Activated CD8-positive, alpha-beta T cell treated with anti-CD3 and anti-CD28 coated beads for 36 hours (primary cell): Measurements from ENCODE around the gene LRAT. TPM values are rescaled to one million over a fixed set of nuclear protein-coding genes. Genes with fewer than 3 reads are reported as not detected.

Experiments
- ATAC-seq: fragments of 200-7000 bp; cut with Tn5 transposase; one replicate; pipeline ENCODE4 v1.10.0; 2021; ENCODE audit warnings: mild to moderate bottlenecking, moderate library complexity
- CTCF ChIA-PET: fragments of 350-600 bp; sonication (Branson Sonifier 250); formaldehyde crosslinking; loops from one replicate; lab custom pipeline; 2021; ENCODE audit warnings: antibody characterized with exemption; lab: Charles Lee
- POLR2A ChIA-PET: fragments of 350-600 bp; sonication (Branson Sonifier 250); formaldehyde crosslinking; loops from one replicate; lab custom pipeline; 2021; ENCODE audit warnings: antibody characterized with exemption; lab: Charles Lee
- DNase-seq: peaks from one replicate; pipeline ENCODE4 v3.0.0-alpha.2; 2020
- H3K27ac Mint-ChIP-seq: one replicate; pipeline ENCODE4 v1.8.0; 2021; ENCODE audit warnings: mild to moderate bottlenecking, mixed read lengths
- H3K27me3 Mint-ChIP-seq: one replicate; pipeline ENCODE4 v1.8.0; 2021; ENCODE audit warnings: mixed read lengths
- H3K36me3 Mint-ChIP-seq: one replicate; pipeline ENCODE4 v1.8.0; 2021; ENCODE audit warnings: low read depth, mixed read lengths
- H3K4me1 Mint-ChIP-seq: one replicate; pipeline ENCODE4 v1.8.0; 2021; ENCODE audit warnings: low read depth, mixed read lengths
- H3K4me3 Mint-ChIP-seq: one replicate; pipeline ENCODE4 v1.8.0; 2021; ENCODE audit warnings: mild to moderate bottlenecking, moderate library complexity, mixed read lengths
- H3K9me3 Mint-ChIP-seq: one replicate; pipeline ENCODE4 v1.8.0; 2021; ENCODE audit warnings: mixed read lengths
- intact Hi-C: fragments of 100-400 bp; cut with micrococcal nuclease; formaldehyde crosslinking; loops from one replicate; pipeline ENCODE4 v1.10.0; 2022
- total RNA-seq, 2 experiments: library from RNA; stranded (reverse); gene quantifications; one replicate each; pipeline ENCODE4 v1.2.3, GENCODE V29; 2021
- TF ChIP-seq, protein P1 (sequence below): fragments of 200-600 bp; IDR thresholded peaks from one replicate; pipeline ENCODE4 v1.8.0; 2022; ENCODE audit warnings: antibody characterized with exemption, mild to moderate bottlenecking

Gene LRAT
- total RNA-seq, 2 experiments from 2014 or later, result not detected

DNA sequence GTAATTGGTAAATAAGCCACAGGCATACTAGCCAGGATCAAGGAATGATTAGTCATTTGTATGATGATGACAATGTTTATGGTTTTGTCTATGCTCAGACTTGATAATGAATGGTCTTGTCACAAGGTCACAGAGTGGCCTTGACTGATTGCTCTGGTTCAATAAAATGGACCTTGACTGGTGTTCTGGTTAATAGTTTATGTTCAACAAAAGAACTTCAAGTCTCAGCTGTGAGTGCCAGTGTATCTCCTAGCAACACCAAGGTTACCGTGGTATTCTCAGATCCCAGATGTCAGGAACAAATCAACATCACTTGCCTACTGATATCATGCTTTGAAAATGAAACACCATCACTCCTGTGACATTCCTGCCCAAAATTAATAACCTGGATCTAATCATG lies 16.3 kb upstream of the LRAT start:
- no peaks in the 10 kb centered on the region for H3K36me3 Mint-ChIP-seq
- DNase-seq, result no peak
- no peak overlapping the region for H3K27ac Mint-ChIP-seq
- peaks cover 7% of the 10 kb centered on the region for H3K27me3 Mint-ChIP-seq
- ChIA-PET CTCF (no interaction called here), POLR2A (no interaction called here)
- no peak for ATAC-seq
- no peak overlapping the region for H3K4me3 Mint-ChIP-seq
- TF ChIP-seq, protein P1, sequence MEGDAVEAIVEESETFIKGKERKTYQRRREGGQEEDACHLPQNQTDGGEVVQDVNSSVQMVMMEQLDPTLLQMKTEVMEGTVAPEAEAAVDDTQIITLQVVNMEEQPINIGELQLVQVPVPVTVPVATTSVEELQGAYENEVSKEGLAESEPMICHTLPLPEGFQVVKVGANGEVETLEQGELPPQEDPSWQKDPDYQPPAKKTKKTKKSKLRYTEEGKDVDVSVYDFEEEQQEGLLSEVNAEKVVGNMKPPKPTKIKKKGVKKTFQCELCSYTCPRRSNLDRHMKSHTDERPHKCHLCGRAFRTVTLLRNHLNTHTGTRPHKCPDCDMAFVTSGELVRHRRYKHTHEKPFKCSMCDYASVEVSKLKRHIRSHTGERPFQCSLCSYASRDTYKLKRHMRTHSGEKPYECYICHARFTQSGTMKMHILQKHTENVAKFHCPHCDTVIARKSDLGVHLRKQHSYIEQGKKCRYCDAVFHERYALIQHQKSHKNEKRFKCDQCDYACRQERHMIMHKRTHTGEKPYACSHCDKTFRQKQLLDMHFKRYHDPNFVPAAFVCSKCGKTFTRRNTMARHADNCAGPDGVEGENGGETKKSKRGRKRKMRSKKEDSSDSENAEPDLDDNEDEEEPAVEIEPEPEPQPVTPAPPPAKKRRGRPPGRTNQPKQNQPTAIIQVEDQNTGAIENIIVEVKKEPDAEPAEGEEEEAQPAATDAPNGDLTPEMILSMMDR, result no peak
- H3K4me1 Mint-ChIP-seq, result no peaks in the 10 kb centered on the region
- H3K9me3 Mint-ChIP-seq, result no peaks in the 10 kb centered on the region
- intact Hi-C loops, result no loop called here

DNA sequence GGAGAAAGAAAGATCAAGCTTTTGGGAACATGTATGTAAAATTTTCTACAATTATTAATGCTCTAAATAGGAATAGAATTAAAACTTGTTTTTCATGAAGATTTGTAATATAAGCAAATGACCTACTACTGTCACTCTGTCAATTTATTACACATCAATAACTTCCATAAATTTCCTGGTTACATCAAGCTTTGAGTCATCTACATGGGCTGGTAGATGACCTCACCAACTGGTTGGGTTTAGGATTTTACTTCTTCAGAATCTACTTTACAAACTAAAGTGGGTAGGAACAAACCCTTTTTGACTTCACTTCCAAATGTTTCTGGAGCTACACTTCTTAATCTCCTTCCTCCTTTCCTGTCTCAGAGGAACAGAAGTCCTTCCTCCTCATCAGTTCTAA lies 12.0 kb upstream of the LRAT start:
- Mint-ChIP-seq H3K27me3 (peaks cover 17% of the 10 kb centered on the region), H3K4me3 (no peak overlapping the region), H3K4me1 (no peaks in the 10 kb centered on the region), H3K27ac (no peak overlapping the region), H3K36me3 (no peaks in the 10 kb centered on the region), H3K9me3 (no peaks in the 10 kb centered on the region)
- ChIA-PET CTCF (no interaction called here), POLR2A (no interaction called here)
- intact Hi-C loops, result no loop called here
- DNase-seq, result no peak
- TF ChIP-seq, protein P1, result no peak
- ATAC-seq, result no peak

DNA sequence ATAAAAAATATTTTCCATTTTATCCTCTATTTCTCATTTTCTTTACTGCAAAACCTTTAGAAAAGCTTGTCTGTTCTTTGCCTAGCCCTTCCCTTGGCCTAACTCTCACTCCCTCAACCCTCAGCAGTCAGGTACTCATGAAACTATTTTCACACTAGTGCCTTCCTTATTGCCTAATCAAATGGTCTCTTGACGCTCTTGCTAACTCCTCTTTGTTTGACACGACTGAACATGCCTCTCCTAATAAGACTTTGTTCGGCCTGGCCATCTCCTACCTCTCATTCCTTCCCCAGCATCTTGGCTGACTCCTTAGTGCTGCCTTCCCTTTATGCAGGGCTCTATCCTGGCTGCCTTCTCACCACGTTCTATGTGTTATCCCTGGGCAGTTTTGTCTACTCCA lies 11.1 kb upstream of the LRAT start:
- ChIA-PET CTCF (no interaction called here), POLR2A (no interaction called here)
- Mint-ChIP-seq H3K9me3 (no peaks in the 10 kb centered on the region), H3K36me3 (no peaks in the 10 kb centered on the region), H3K4me1 (no peaks in the 10 kb centered on the region), H3K27me3 (peaks cover 19% of the 10 kb centered on the region), H3K4me3 (no peak overlapping the region), H3K27ac (no peak overlapping the region)
- ATAC-seq, result no peak
- TF ChIP-seq, protein P1, result no peak
- no peak for DNase-seq
- intact Hi-C loops, result no loop called here

DNA sequence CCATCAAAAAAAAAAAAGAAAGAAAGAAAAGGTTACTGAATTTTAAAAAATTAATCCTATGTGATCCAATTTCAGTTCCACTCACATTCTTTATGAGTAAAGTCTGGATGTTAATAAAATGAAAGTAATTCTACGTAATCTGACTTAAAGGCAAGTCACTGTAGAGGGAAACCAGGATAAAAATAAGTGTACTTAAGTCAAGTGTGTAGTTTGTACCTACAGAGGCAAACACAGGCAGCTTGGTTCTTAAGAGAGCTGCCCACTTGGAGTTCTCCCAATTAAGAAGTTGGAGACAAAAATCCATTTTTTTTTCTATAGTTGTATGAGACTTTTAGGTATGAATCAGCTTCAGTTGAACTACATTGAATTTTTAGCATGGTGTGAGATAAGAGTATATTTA lies 7.0 kb upstream of the LRAT start:
- ATAC-seq (no peak), DNase-seq (no peak)
- no peaks in the 10 kb centered on the region for H3K9me3 Mint-ChIP-seq
- peaks cover under 1% of the 10 kb centered on the region for H3K4me1 Mint-ChIP-seq
- TF ChIP-seq, protein P1, result no peak
- no peak overlapping the region for H3K27ac Mint-ChIP-seq
- no peak overlapping the region for H3K4me3 Mint-ChIP-seq
- ChIA-PET CTCF (no interaction called here), POLR2A (no interaction called here)
- H3K36me3 Mint-ChIP-seq, result no peaks in the 10 kb centered on the region
- peaks cover 35% of the 10 kb centered on the region for H3K27me3 Mint-ChIP-seq
- intact Hi-C loops, result no loop called here

DNA sequence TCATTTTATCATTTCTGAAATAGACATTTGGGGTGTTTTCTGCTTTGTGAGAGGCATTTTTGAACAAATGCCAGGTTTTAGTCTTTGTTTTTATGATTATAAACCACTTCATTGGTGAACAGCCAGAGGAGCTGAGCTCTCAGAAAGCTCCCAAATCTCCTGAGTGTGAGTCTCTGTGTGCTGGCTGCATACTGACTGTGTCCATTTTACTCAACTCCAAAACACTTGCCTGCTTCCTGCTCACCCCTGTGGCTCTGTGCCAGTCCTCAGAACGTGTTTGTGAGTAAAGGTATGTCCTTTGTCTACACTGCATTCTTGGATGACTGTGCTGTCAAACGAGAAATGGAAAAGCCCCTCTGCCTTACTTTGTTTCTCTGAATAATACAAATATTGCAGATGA lies 5.4 kb upstream of the LRAT start:
- Mint-ChIP-seq H3K36me3 (no peaks in the 10 kb centered on the region), H3K4me3 (no peak overlapping the region), H3K27me3 (peaks cover 40% of the 10 kb centered on the region), H3K4me1 (peaks cover 7% of the 10 kb centered on the region), H3K9me3 (no peaks in the 10 kb centered on the region), H3K27ac (no peak overlapping the region)
- TF ChIP-seq, protein P1, result no peak
- ATAC-seq (no peak), DNase-seq (no peak)
- ChIA-PET CTCF (no interaction called here), POLR2A (no interaction called here)
- intact Hi-C loops, result no loop called here
